Measurements from ENCODE around the gene ERC2.

ERC2 gene

GRCh38 chr3:55484801-55485791 is 983.2 kb downstream of the ERC2 start:
- peak; percentile 36 for TF ChIP-seq CTCF (IDR thresholded peaks at IDR 0.05)
- H3K36me3 ChIP-seq (ENCODE audit: control insufficient read depth, insufficient read depth, low read length) = no peaks in the 10 kb centered on the region
- H3K27ac ChIP-seq = no peak overlapping the region
- peak overlapping the region; percentile 90 for H2AFZ ChIP-seq
- peak overlapping the region; percentile 82 for H3K4me2 ChIP-seq (ENCODE audit: low read length)
- peaks cover 7% of the 10 kb centered on the region for H3K4me1 ChIP-seq
- peak overlapping the region; percentile 80 for H3K4me3 ChIP-seq (ENCODE audit: low read depth, low read length)
- no peaks in the 10 kb centered on the region for H3K9me3 ChIP-seq (ENCODE audit: control insufficient read depth, low read length)
- no peaks in the 10 kb centered on the region for H3K79me2 ChIP-seq
- H3K27me3 ChIP-seq (ENCODE audit: control insufficient read depth, insufficient read depth, low read length) = no peaks in the 10 kb centered on the region
- H3K9ac ChIP-seq = no peak overlapping the region

DNA sequence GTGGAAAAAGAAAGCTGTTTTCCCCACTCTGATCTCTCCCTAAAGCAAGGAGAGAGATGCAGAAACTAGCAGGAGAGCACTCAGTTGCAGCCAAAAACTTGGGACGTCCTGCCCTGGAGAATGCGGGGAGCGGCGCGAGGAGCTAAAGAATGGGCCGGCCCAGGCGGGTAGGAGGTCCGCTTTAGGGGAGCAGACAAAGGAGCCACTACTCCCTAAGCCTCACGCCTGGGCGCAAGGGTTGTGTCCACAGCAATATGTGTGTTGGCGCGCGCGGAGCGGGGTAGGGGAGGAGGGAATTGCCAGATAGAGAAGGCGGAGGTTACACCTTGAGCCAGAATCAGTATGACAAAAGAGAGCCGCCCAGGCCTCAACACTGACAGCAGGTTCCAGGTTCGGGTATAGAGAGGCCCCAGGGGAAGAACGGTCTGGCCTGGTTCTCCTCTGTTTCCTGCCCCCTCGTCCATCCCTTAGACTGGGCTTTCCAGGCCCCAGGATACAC is 984.0 kb downstream of the ERC2 start:
- no peak overlapping the region for H3K27ac ChIP-seq
- H3K4me1 ChIP-seq = peaks cover 3% of the 10 kb centered on the region
- H3K4me2 ChIP-seq (ENCODE audit: low read length) = no peak overlapping the region
- no peak for TF ChIP-seq CTCF (IDR thresholded peaks at IDR 0.05)
- no peaks in the 10 kb centered on the region for H3K27me3 ChIP-seq (ENCODE audit: control insufficient read depth, insufficient read depth, low read length)
- no peaks in the 10 kb centered on the region for H3K36me3 ChIP-seq (ENCODE audit: control insufficient read depth, insufficient read depth, low read length)
- no peaks in the 10 kb centered on the region for H3K9me3 ChIP-seq (ENCODE audit: control insufficient read depth, low read length)
- no peak overlapping the region for H2AFZ ChIP-seq
- H3K4me3 ChIP-seq (ENCODE audit: low read depth, low read length) = no peak overlapping the region
- H3K79me2 ChIP-seq = no peaks in the 10 kb centered on the region
- no peak overlapping the region for H3K9ac ChIP-seq

GRCh38 chr3:55483196-55484095 is 984.8 kb downstream of the ERC2 start:
- no peaks in the 10 kb centered on the region for H3K27me3 ChIP-seq (ENCODE audit: control insufficient read depth, insufficient read depth, low read length)
- no peaks in the 10 kb centered on the region for H3K4me1 ChIP-seq
- no peak for TF ChIP-seq CTCF (IDR thresholded peaks at IDR 0.05)
- no peak overlapping the region for H3K9ac ChIP-seq
- H2AFZ ChIP-seq = no peak overlapping the region
- no peaks in the 10 kb centered on the region for H3K9me3 ChIP-seq (ENCODE audit: control insufficient read depth, low read length)
- H3K4me2 ChIP-seq (ENCODE audit: low read length) = no peak overlapping the region
- H3K4me3 ChIP-seq (ENCODE audit: low read depth, low read length) = no peak overlapping the region
- H3K79me2 ChIP-seq = no peaks in the 10 kb centered on the region
- no peak overlapping the region for H3K27ac ChIP-seq
- H3K36me3 ChIP-seq (ENCODE audit: control insufficient read depth, insufficient read depth, low read length) = no peaks in the 10 kb centered on the region

DNA sequence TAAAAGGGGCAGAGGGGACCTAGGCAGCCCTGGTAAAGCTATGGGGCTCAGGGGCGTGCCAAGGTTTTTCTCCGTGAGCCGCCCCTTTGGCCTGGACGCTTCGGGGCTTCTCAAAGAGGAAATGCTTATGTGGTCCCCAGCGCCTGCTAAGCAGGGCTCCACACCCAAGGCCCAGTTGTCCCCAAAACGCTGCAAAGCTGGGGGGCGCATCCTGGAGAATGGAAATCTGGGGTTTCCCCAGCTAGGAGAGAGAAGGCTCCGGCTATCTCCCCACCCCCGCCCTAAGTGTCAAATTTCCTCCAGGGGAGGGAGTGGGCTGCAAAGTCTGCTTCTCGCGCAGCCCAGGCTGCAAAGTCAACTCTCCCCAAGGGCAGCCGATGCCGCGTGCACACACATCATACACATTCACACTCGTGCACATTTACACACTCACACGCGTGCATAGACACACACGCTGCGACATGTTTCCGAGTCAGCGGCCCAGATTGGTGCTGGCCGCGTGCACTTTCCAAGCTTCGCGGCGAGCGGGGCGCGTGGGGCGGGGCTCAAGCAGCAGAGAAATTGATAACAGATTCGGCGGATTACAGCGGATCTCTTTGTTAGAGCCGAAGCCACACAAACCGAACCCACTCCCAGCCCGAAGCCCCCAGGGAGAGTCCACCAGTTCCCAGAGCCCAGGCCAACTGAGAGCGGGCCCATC is 985.6 kb downstream of the ERC2 start:
- no peak overlapping the region for H3K4me3 ChIP-seq (ENCODE audit: low read depth, low read length)
- no peak overlapping the region for H3K27ac ChIP-seq
- H3K27me3 ChIP-seq (ENCODE audit: control insufficient read depth, insufficient read depth, low read length) = no peaks in the 10 kb centered on the region
- no peak overlapping the region for H2AFZ ChIP-seq
- no peak for TF ChIP-seq CTCF (IDR thresholded peaks at IDR 0.05)
- no peaks in the 10 kb centered on the region for H3K4me1 ChIP-seq
- no peaks in the 10 kb centered on the region for H3K9me3 ChIP-seq (ENCODE audit: control insufficient read depth, low read length)
- H3K79me2 ChIP-seq = no peaks in the 10 kb centered on the region
- no peak overlapping the region for H3K4me2 ChIP-seq (ENCODE audit: low read length)
- no peaks in the 10 kb centered on the region for H3K36me3 ChIP-seq (ENCODE audit: control insufficient read depth, insufficient read depth, low read length)
- H3K9ac ChIP-seq = no peak overlapping the region
